Neural crest cell (in vitro differentiated cells): ENCODE measurements around the gene COL25A1. TPM values are rescaled to one million over a fixed set of nuclear protein-coding genes. Genes with fewer than 3 reads are reported as not detected.

Source experiments
- DNase-seq: peaks from one replicate; pipeline ENCODE4 v3.0.0; 2021; ENCODE audit warnings: low read depth, mixed read lengths, low spot score
- H3K27ac Mint-ChIP-seq: one replicate; pipeline ENCODE4 v1.8.0; 2021; ENCODE audit warnings: mild to moderate bottlenecking, mixed read lengths; ENCODE audit not compliant: unreplicated experiment
- H3K27me3 Mint-ChIP-seq: 2 replicates; pipeline ENCODE4 v1.8.0; 2021; ENCODE audit warnings: low read depth, mild to moderate bottlenecking, mixed read lengths
- H3K36me3 Mint-ChIP-seq: 2 replicates; pipeline ENCODE4 v1.8.0; 2021; ENCODE audit warnings: low read depth, mild to moderate bottlenecking, mixed read lengths
- H3K4me1 Mint-ChIP-seq: 2 replicates; pipeline ENCODE4 v1.8.0; 2021; ENCODE audit warnings: mixed read lengths
- H3K4me3 Mint-ChIP-seq: one replicate; pipeline ENCODE4 v1.8.0; 2021; ENCODE audit warnings: mild to moderate bottlenecking, mixed read lengths
- H3K9me3 Mint-ChIP-seq: 2 replicates; pipeline ENCODE4 v1.8.0; 2021; ENCODE audit warnings: mixed read lengths
- CTCF ChIP-seq: fragments of 200-600 bp; sonication (generic); conservative IDR thresholded peaks from 2 replicates; pipeline ENCODE4 v1.5.0; 2021; ENCODE audit warnings: antibody characterized with exemption, mild to moderate bottlenecking
- total RNA-seq: library from RNA; stranded (reverse); gene quantifications from 2 replicates; pipeline ENCODE4 v1.2.1, GENCODE V29; 2021

Gene COL25A1
- total RNA-seq, 1 donor from 2014 or later: 39.3 TPM

GRCh38 chr4:109041463-109042360, 260.7 kb downstream of the COL25A1 start:
- no peak for TF ChIP-seq CTCF
- Mint-ChIP-seq H3K4me1 (peaks cover 4% of the 10 kb centered on the region), H3K9me3 (peaks cover 11% of the 10 kb centered on the region), H3K4me3 (no peak overlapping the region), H3K36me3 (peaks cover 14% of the 10 kb centered on the region), H3K27me3 (no peaks in the 10 kb centered on the region), H3K27ac (no peak overlapping the region)
- DNase-seq: no peak

GRCh38 chr4:109040441-109040840, 262.0 kb downstream of the COL25A1 start:
- Mint-ChIP-seq H3K4me1 (peaks cover 4% of the 10 kb centered on the region), H3K27ac (no peak overlapping the region), H3K9me3 (peaks cover 11% of the 10 kb centered on the region), H3K27me3 (no peaks in the 10 kb centered on the region), H3K4me3 (no peak overlapping the region), H3K36me3 (peaks cover 14% of the 10 kb centered on the region)
- TF ChIP-seq CTCF: no peak
- DNase-seq: no peak

GRCh38 chr4:109037026-109037425, 265.4 kb downstream of the COL25A1 start:
- Mint-ChIP-seq H3K27ac (no peak overlapping the region), H3K4me3 (no peak overlapping the region), H3K36me3 (peaks cover 9% of the 10 kb centered on the region), H3K4me1 (peaks cover 11% of the 10 kb centered on the region), H3K9me3 (peaks cover 5% of the 10 kb centered on the region), H3K27me3 (no peaks in the 10 kb centered on the region)
- DNase-seq: no peak
- TF ChIP-seq CTCF: no peak

GRCh38 chr4:109033993-109034392, 268.5 kb downstream of the COL25A1 start:
- peaks cover 7% of the 10 kb centered on the region for H3K36me3 Mint-ChIP-seq
- peaks cover 3% of the 10 kb centered on the region for H3K9me3 Mint-ChIP-seq
- no peak for DNase-seq
- H3K4me1 Mint-ChIP-seq: peaks cover 7% of the 10 kb centered on the region
- no peak overlapping the region for H3K27ac Mint-ChIP-seq
- TF ChIP-seq CTCF: no peak
- no peak overlapping the region for H3K4me3 Mint-ChIP-seq
- H3K27me3 Mint-ChIP-seq: no peaks in the 10 kb centered on the region

- no peak overlapping the region for H3K27ac Mint-ChIP-seq
- peaks cover 3% of the 10 kb centered on the region for H3K36me3 Mint-ChIP-seq
- TF ChIP-seq CTCF: no peak
- H3K27me3 Mint-ChIP-seq: no peaks in the 10 kb centered on the region
- no peaks in the 10 kb centered on the region for H3K9me3 Mint-ChIP-seq
- peaks cover 7% of the 10 kb centered on the region for H3K4me1 Mint-ChIP-seq
- no peak overlapping the region for H3K4me3 Mint-ChIP-seq
- no peak for DNase-seq
Observed at GRCh38 chr4:109032671-109033070, 269.8 kb downstream of the COL25A1 start.
